ENCODE data around the gene MAGEA4.
A peak's percentile ranks its signal among the peaks of the same experiment; 100 is the strongest.

The MAGEA4 gene

GRCh38 chrX:151929126-151929525, 16.4 kb downstream of the MAGEA4 start:
- DNase-seq = no peak

GRCh38 chrX:151935358-151935757, 22.7 kb downstream of the MAGEA4 start:
- no peak for DNase-seq

- DNase-seq = no peak
Measured at GRCh38 chrX:151938172-151938571, 25.5 kb downstream of the MAGEA4 start.

- DNase-seq = no peak
Measured at GRCh38 chrX:151954730-151955129, 42.0 kb downstream of the MAGEA4 start.

- no peak for DNase-seq
Measured at GRCh38 chrX:151958101-151958500, 45.4 kb downstream of the MAGEA4 start.

- DNase-seq = no peak
Measured at GRCh38 chrX:151962034-151962433, 49.3 kb downstream of the MAGEA4 start.

GRCh38 chrX:151966236-151966635, 53.5 kb downstream of the MAGEA4 start:
- DNase-seq = no peak

GRCh38 chrX:151970027-151970426, 57.3 kb downstream of the MAGEA4 start:
- no peak for DNase-seq

GRCh38 chrX:151970661-151971060, 58.0 kb downstream of the MAGEA4 start:
- DNase-seq = peak; percentile 94

GRCh38 chrX:151973060-151973661, 60.5 kb downstream of the MAGEA4 start:
- no peak for DNase-seq

- DNase-seq = peak; percentile 45
Measured at GRCh38 chrX:151973851-151974335, 61.2 kb downstream of the MAGEA4 start.

All from EL (cell line).